Vagina (tissue), 2 donors: ENCODE results near the gene CNTRL. TPM values are rescaled to one million over a fixed set of nuclear protein-coding genes. Genes with fewer than 3 reads are reported as not detected.
A peak's percentile ranks its signal among the peaks of the same experiment; 100 is the strongest.

Experiments
- DNase-seq, 2 donors: peaks; one replicate each; pipeline ENCODE4 v3.0.0-alpha.2; 2017; ENCODE audit errors: extremely low spot score in 2 of 2
- H3K27ac ChIP-seq: fragments of 200-600 bp; sonication (generic); one replicate; pipeline ENCODE4 v1.5.1; 2019
- H3K27me3 ChIP-seq: fragments of 200-600 bp; sonication (generic); one replicate; pipeline ENCODE4 v1.5.1; 2019
- H3K36me3 ChIP-seq, 2 donors: fragments of 200-600 bp; sonication (generic); one replicate each; pipeline ENCODE4 v1.5.1; 2017 to 2019
- H3K4me1 ChIP-seq: fragments of 200-600 bp; sonication (generic); one replicate; pipeline ENCODE4 v1.5.1; 2019
- H3K4me3 ChIP-seq, 2 donors: fragments of 200-600 bp; sonication (generic); 1 replicate in 1 of 2; 2 replicates in 1 of 2; pipeline ENCODE4 v1.5.1; 2016 to 2019
- H3K9me3 ChIP-seq: fragments of 200-600 bp; sonication (generic); one replicate; pipeline ENCODE4 v1.5.1; 2019
- CTCF ChIP-seq, 3 experiments: fragments of 450-650 bp in 2 of 3; fragments of 200-600 bp in 1 of 3; sonication (generic) in 1 of 3; IDR thresholded peaks; one replicate each; pipeline ENCODE4 v1.5.1; 2017 to 2019; ENCODE audit warnings: antibody characterized with exemption in 3 of 3, mild to moderate bottlenecking in 2 of 3, moderate library complexity in 2 of 3
- POLR2A ChIP-seq, 2 donors: fragments of 450-650 bp; IDR thresholded peaks; one replicate each; pipeline ENCODE4 v1.6.1; 2017; ENCODE audit warnings: antibody characterized with exemption in 2 of 2, mild to moderate bottlenecking in 2 of 2, moderate library complexity in 2 of 2
- POLR2AphosphoS5 ChIP-seq, 2 donors: sonication (generic); formaldehyde crosslinking; IDR thresholded peaks; one replicate each; pipeline ENCODE4 v1.9.0; 2017; ENCODE audit warnings: antibody characterized with exemption in 2 of 2, mild to moderate bottlenecking in 2 of 2, low read depth in 1 of 2; ENCODE audit not compliant: insufficient read depth in 1 of 2
- intact Hi-C: fragments of 100-400 bp; cut with DNase I; formaldehyde crosslinking; loops from one replicate; pipeline ENCODE4 v1.15.1; 2023
- total RNA-seq: library from RNA; depleted of rRNA; stranded (reverse); fragments of >200 nt; gene quantifications from one replicate; pipeline ENCODE4 v1.2.3, GENCODE V29; 2016

The CNTRL gene
- total RNA-seq, 1 donor from 2014 or later = 13.8 TPM

GRCh38 chr9:121048618-121049017 is 26.1 kb upstream of the CNTRL start:
- no peaks in the 10 kb centered on the region for H3K36me3 ChIP-seq
- H3K27me3 ChIP-seq = no peaks in the 10 kb centered on the region
- H3K9me3 ChIP-seq = no peaks in the 10 kb centered on the region
- H3K27ac ChIP-seq = no peak overlapping the region
- H3K4me3 ChIP-seq = no peak overlapping the region
- no peaks in the 10 kb centered on the region for H3K4me1 ChIP-seq
- no peak for DNase-seq
- TF ChIP-seq POLR2A (IDR thresholded peaks at IDR 0.05) = no peak
- no peak for TF ChIP-seq POLR2AphosphoS5 (IDR thresholded peaks at IDR 0.05; ENCODE audit: insufficient read depth in 1 of 2, low read depth in 1 of 2)
- TF ChIP-seq CTCF (IDR thresholded peaks at IDR 0.05) = no peak
- intact Hi-C loops = no loop called here

- Histone ChIP-seq H3K4me1 (no peaks in the 10 kb centered on the region), H3K9me3 (no peaks in the 10 kb centered on the region), H3K27me3 (no peaks in the 10 kb centered on the region), H3K4me3 (no peak within 1 kb of the TSS), H3K36me3 (no peaks in the 10 kb centered on the region), H3K27ac (no peak within 1 kb of the TSS)
- DNase-seq = no peak
- TF ChIP-seq CTCF (IDR thresholded peaks at IDR 0.05) = no peak
- TF ChIP-seq POLR2A (IDR thresholded peaks at IDR 0.05) = no peak
- TF ChIP-seq POLR2AphosphoS5 (IDR thresholded peaks at IDR 0.05; ENCODE audit: insufficient read depth in 1 of 2, low read depth in 1 of 2) = no peak
- intact Hi-C loops = loop anchor here (10.0 kb wide), 1 partner anchor 56 kb away; no protein-coding TSS in a partner anchor
Observed at GRCh38 chr9:121050128-121050988, 24.4 kb upstream of the CNTRL start, which contains the start of gene C5. C5 (minus strand) TSS chr9:121050275; CDS start chr9:121050246, 29 bp downstream.

- TF ChIP-seq POLR2AphosphoS5 (IDR thresholded peaks at IDR 0.05; ENCODE audit: insufficient read depth in 1 of 2, low read depth in 1 of 2) (no peak), CTCF (IDR thresholded peaks at IDR 0.05) (no peak), POLR2A (IDR thresholded peaks at IDR 0.05) (no peak)
- Histone ChIP-seq H3K4me1 (no peaks in the 10 kb centered on the region), H3K36me3 (no peaks in the 10 kb centered on the region), H3K4me3 (no peak overlapping the region), H3K9me3 (no peaks in the 10 kb centered on the region), H3K27me3 (no peaks in the 10 kb centered on the region), H3K27ac (no peak overlapping the region)
- DNase-seq = no peak
- intact Hi-C loops = loop anchor here (10.0 kb wide), 1 partner anchor 59 kb away; no protein-coding TSS in a partner anchor
Observed at GRCh38 chr9:121053544-121053943, 21.2 kb upstream of the CNTRL start.

GRCh38 chr9:121055642-121056143 is 19.1 kb upstream of the CNTRL start:
- TF ChIP-seq CTCF (IDR thresholded peaks at IDR 0.05) (peak in 1 of 3 experiments; percentile 14), POLR2A (IDR thresholded peaks at IDR 0.05) (no peak)
- no peaks in the 10 kb centered on the region for H3K9me3 ChIP-seq
- H3K4me1 ChIP-seq = no peaks in the 10 kb centered on the region
- no peak overlapping the region for H3K27ac ChIP-seq
- no peaks in the 10 kb centered on the region for H3K27me3 ChIP-seq
- intact Hi-C loops = loop anchor here (10.0 kb wide), 1 partner anchor 61 kb away; no protein-coding TSS in a partner anchor
- H3K4me3 ChIP-seq = no peak overlapping the region
- DNase-seq = no peak
- no peaks in the 10 kb centered on the region for H3K36me3 ChIP-seq

GRCh38 chr9:121057821-121058220 is 16.9 kb upstream of the CNTRL start:
- TF ChIP-seq POLR2A (IDR thresholded peaks at IDR 0.05) = no peak
- no peak for TF ChIP-seq POLR2AphosphoS5 (IDR thresholded peaks at IDR 0.05; ENCODE audit: insufficient read depth in 1 of 2, low read depth in 1 of 2)
- no peak for TF ChIP-seq CTCF (IDR thresholded peaks at IDR 0.05)
- no peaks in the 10 kb centered on the region for H3K36me3 ChIP-seq
- H3K9me3 ChIP-seq = no peaks in the 10 kb centered on the region
- no peak overlapping the region for H3K27ac ChIP-seq
- no peak overlapping the region for H3K4me3 ChIP-seq
- H3K4me1 ChIP-seq = no peaks in the 10 kb centered on the region
- intact Hi-C loops = loop anchor here (10.0 kb wide), 1 partner anchor 63 kb away; no protein-coding TSS in a partner anchor
- DNase-seq = no peak
- no peaks in the 10 kb centered on the region for H3K27me3 ChIP-seq
